Adrenal gland (tissue), 5 donors: ENCODE results near the gene GAK.

ENCODE experiments used
- CTCF ChIP-seq, 6 experiments: fragments of 450-650 bp in 4 of 6; fragments of 200-600 bp in 2 of 6; sonication (generic) in 1 of 6; IDR thresholded peaks; 1 replicate in 5 of 6; 2 replicates in 1 of 6; pipeline versions ENCODE4 v1.5.1 to v1.8.0; 2016 to 2021; ENCODE audit warnings: antibody characterized with exemption in 6 of 6, mild to moderate bottlenecking in 2 of 6, moderate library complexity in 1 of 6
- POLR2A ChIP-seq, 2 donors: fragments of 450-650 bp; IDR thresholded peaks; one replicate each; pipeline ENCODE4 v1.6.1; 2017; ENCODE audit warnings: antibody characterized with exemption in 2 of 2, mild to moderate bottlenecking in 2 of 2, moderate library complexity in 1 of 2
- donor health status: DM: no; HTN: no; CAD: no.

DNA sequence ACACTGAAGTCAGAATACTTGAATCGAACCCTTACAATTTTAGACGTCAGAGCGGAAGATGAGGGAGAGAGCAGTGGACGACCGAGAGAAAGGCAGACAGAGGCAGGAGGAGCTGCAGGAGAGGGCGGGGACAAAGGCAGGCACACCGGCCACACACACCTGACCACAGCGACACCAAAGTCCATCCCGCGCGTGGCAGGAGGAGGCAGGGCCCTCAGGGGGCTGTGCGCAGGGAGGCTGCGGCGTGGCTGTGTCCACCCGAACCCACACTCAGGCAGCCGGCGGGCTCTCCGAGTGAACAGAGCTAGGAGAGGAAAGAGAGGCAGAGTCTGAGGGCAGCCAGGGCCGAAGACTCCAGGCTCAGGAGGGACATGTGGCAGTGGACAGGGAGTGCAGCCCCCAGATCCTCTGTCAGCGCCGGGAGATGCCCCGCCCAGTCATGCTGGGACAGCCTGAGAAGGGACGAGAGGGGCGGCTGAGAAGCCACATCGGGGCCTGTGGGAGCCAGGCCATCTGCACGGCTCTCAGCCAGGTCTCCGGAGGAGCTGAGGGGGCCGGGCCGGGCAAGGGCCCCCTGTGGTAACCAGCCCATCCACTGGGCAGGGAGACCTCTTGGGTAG is 20.1 kb downstream of the GAK start:
- no peak for TF ChIP-seq CTCF (IDR thresholded peaks at IDR 0.05)
- no peak for TF ChIP-seq POLR2A (IDR thresholded peaks at IDR 0.05)
